LNCaP clone FGC (cell line): ENCODE results near the gene ZSWIM4.
"Not testable (repeated sequence)": the region's sequence is repeated elsewhere in the genome, so short reads cannot be mapped to it uniquely, and the experiment has no call there.

Source experiments
- DNase-seq: peaks from one replicate; pipeline ENCODE4 v3.0.0-alpha.2; 2011; ENCODE audit warnings: low read depth
- H3K4me3 ChIP-seq: 2 replicates; pipeline ENCODE4 v1.5.1; 2011; ENCODE audit warnings: mild to moderate bottlenecking, low read depth, low read length, control low read depth
- CTCF ChIP-seq: IDR thresholded peaks from 2 replicates; pipeline ENCODE4 v1.5.1; 2012; ENCODE audit warnings: mild to moderate bottlenecking; ENCODE audit not compliant: control insufficient read depth, insufficient read depth; ENCODE audit errors: extremely low read depth

ZSWIM4 gene

GRCh38 chr19:13790354-13790753, 4.9 kb upstream of the ZSWIM4 start:
- H3K4me3 ChIP-seq: no peak overlapping the region
- TF ChIP-seq CTCF: no peak
- DNase-seq: no peak

GRCh38 chr19:13793317-13793716, 1.9 kb upstream of the ZSWIM4 start:
- DNase-seq, H3K4me3 ChIP-seq: not testable (repeated sequence)

- no peak for DNase-seq
- peak overlapping the region; percentile 88 for H3K4me3 ChIP-seq
- TF ChIP-seq CTCF: no peak
Observed at GRCh38 chr19:13794398-13794756, 866 bp upstream of the ZSWIM4 start.

- no peak for TF ChIP-seq CTCF
- no peak for DNase-seq
- H3K4me3 ChIP-seq: peak overlapping the region; percentile 88
Observed at GRCh38 chr19:13795595-13796300, 505 bp downstream of the ZSWIM4 start.

- DNase-seq: no peak
Observed at GRCh38 chr19:13796301-13797057, 1.2 kb downstream of the ZSWIM4 start.

GRCh38 chr19:13797058-13797440, 1.8 kb downstream of the ZSWIM4 start:
- no peak overlapping the region for H3K4me3 ChIP-seq
- no peak for TF ChIP-seq CTCF
- no peak for DNase-seq

More at GRCh38 chr19:13796301-13797057, 1.2 kb downstream of the ZSWIM4 start:
- H3K4me3 ChIP-seq: peak overlapping the region; percentile 88
- no peak for TF ChIP-seq CTCF

- no peak overlapping the region for H3K4me3 ChIP-seq
- TF ChIP-seq CTCF: no peak
- no peak for DNase-seq
Observed at GRCh38 chr19:13797870-13798269, 2.6 kb downstream of the ZSWIM4 start.
